Hepatocyte (in vitro differentiated cells): ENCODE data around the gene TMEM238L. TPM values are rescaled to one million over a fixed set of nuclear protein-coding genes. Genes with fewer than 3 reads are reported as not detected.
A peak's percentile ranks its signal among the peaks of the same experiment; 100 is the strongest.
"Not testable (repeated sequence)": the region's sequence is repeated elsewhere in the genome, so short reads cannot be mapped to it uniquely, and the experiment has no call there.

ENCODE experiments used
- DNase-seq: peaks from one replicate; pipeline ENCODE4 v3.0.0-alpha.2; 2016; ENCODE audit warnings: low spot score
- H2AFZ ChIP-seq: fragments of 200-600 bp; sonication (generic); 2 replicates; pipeline ENCODE4 v1.6.0; 2016; ENCODE audit warnings: antibody characterized with exemption, mild to moderate bottlenecking
- H3K27ac ChIP-seq: fragments of 200-600 bp; sonication (generic); 2 replicates; pipeline ENCODE4 v1.5.1; 2016; ENCODE audit warnings: mild to moderate bottlenecking
- H3K27me3 ChIP-seq: fragments of 200-600 bp; sonication (generic); 2 replicates; pipeline ENCODE4 v1.6.1; 2016
- H3K36me3 ChIP-seq: fragments of 200-600 bp; sonication (generic); replicated peaks from 2 replicates; pipeline ENCODE4 v1.5.1; 2016; ENCODE audit warnings: low read depth; ENCODE audit not compliant: insufficient read depth
- H3K4me1 ChIP-seq: fragments of 200-600 bp; sonication (generic); 2 replicates; pipeline ENCODE4 v1.5.1; 2016; ENCODE audit warnings: mild to moderate bottlenecking, moderate library complexity; ENCODE audit not compliant: insufficient read depth
- H3K4me2 ChIP-seq: fragments of 200-600 bp; sonication (generic); 2 replicates; pipeline ENCODE4 v1.6.0; 2016
- H3K4me3 ChIP-seq: fragments of 200-600 bp; sonication (generic); 2 replicates; pipeline ENCODE4 v1.5.1; 2016; ENCODE audit warnings: mild to moderate bottlenecking
- H3K79me2 ChIP-seq: fragments of 200-600 bp; sonication (generic); 2 replicates; pipeline ENCODE4 v1.6.0; 2017; ENCODE audit warnings: mild to moderate bottlenecking
- H3K9me2 ChIP-seq: fragments of 200-600 bp; sonication (generic); replicated peaks from 2 replicates; pipeline ENCODE4 v1.6.0; 2017; ENCODE audit warnings: mild to moderate bottlenecking; ENCODE audit not compliant: insufficient read depth
- H3K9me3 ChIP-seq: fragments of 200-600 bp; sonication (generic); 2 replicates; pipeline ENCODE4 v1.5.1; 2016; ENCODE audit warnings: low read depth, mild to moderate bottlenecking
- H4K20me1 ChIP-seq: fragments of 200-600 bp; sonication (generic); 2 replicates; pipeline ENCODE4 v1.6.0; 2016; ENCODE audit warnings: mild to moderate bottlenecking; ENCODE audit not compliant: insufficient read depth, poor library complexity, severe bottlenecking
- CTCF ChIP-seq: fragments of 200-600 bp; sonication (generic); IDR thresholded peaks from 2 replicates; pipeline ENCODE4 v1.5.1; 2016; ENCODE audit warnings: antibody characterized with exemption, mild to moderate bottlenecking; ENCODE audit not compliant: poor library complexity
- EZH2 ChIP-seq: fragments of 200-600 bp; sonication (generic); IDR thresholded peaks from 2 replicates; pipeline ENCODE4 v1.6.1; 2016; ENCODE audit warnings: antibody characterized with exemption, mild to moderate bottlenecking, borderline replicate concordance
- EZH2phosphoT487 ChIP-seq: fragments of 200-600 bp; sonication (generic); IDR thresholded peaks from one replicate; pipeline ENCODE4 v1.6.1; 2018; ENCODE audit warnings: antibody characterized with exemption, mild to moderate bottlenecking, low read depth, moderate library complexity; ENCODE audit not compliant: unreplicated experiment, severe bottlenecking
- WGBS: methylation state at CpG from one replicate; pipeline ENCODE4 v1.1.6; 2016; ENCODE audit warnings: low lambda C conversion rate; ENCODE audit errors: missing lambda C conversion rate; 5-methylcytosine and 5-hydroxymethylcytosine counted together
- polyA plus RNA-seq: library from polyadenylated mRNA; unstranded; fragments of >200 nt; fragmentation: Nextera tagmentation; extraction: Ambion mirVana; gene quantifications from 2 replicates; pipeline ENCODE4 v1.2.1, GENCODE V29; 2016
- total RNA-seq: library from RNA; depleted of rRNA; stranded (reverse); fragments of >200 nt; gene quantifications from 2 replicates; pipeline ENCODE4 v1.2.3, GENCODE V29; 2014

Gene TMEM238L
- total RNA-seq (1.0 and 1.3 TPM in 2 replicates), polyA plus RNA-seq (1.0 and 1.5 TPM in 2 replicates)

GRCh38 chr17:10803830-10804475, at the start of gene TMEM238L:
Gene TMEM238L, minus strand, starts transcription at chr17:10804099. Its CDS starts 136 bp downstream, at chr17:10803963.
- no peaks in the 10 kb centered on the region for H3K36me3 ChIP-seq
- H4K20me1 ChIP-seq = no peaks in the 10 kb centered on the region
- H3K4me3 ChIP-seq = no peak within 1 kb of the TSS
- no peaks in the 10 kb centered on the region for H3K79me2 ChIP-seq
- H2AFZ ChIP-seq = no peak within 1 kb of the TSS
- H3K27ac ChIP-seq = peak within 1 kb of the TSS; percentile 83
- H3K27me3 ChIP-seq = no peaks in the 10 kb centered on the region
- no peaks in the 10 kb centered on the region for H3K9me2 ChIP-seq
- WGBS = 78% methylated on average over 16 of the region's 16 CpGs
- no peak within 1 kb of the TSS for H3K4me2 ChIP-seq
- DNase-seq = no peak
- peaks cover 9% of the 10 kb centered on the region for H3K4me1 ChIP-seq
- H3K9me3 ChIP-seq = no peaks in the 10 kb centered on the region
- TF ChIP-seq EZH2 (no peak), EZH2phosphoT487 (no peak), CTCF (no peak)

GRCh38 chr17:10846636-10847035, 42.7 kb upstream of the TMEM238L start:
- WGBS = no CpG with 5 or more reads among the region's 6 CpGs
- not testable (repeated sequence) for H3K9me3 ChIP-seq, H3K4me3 ChIP-seq, H3K9me2 ChIP-seq, H3K36me3 ChIP-seq, H4K20me1 ChIP-seq, H3K27me3 ChIP-seq, H2AFZ ChIP-seq, DNase-seq, H3K27ac ChIP-seq, H3K79me2 ChIP-seq, H3K4me1 ChIP-seq, H3K4me2 ChIP-seq

- H3K27ac ChIP-seq = no peak overlapping the region
Measured at GRCh38 chr17:10845388-10845751, 41.5 kb upstream of the TMEM238L start.

More at GRCh38 chr17:10845388-10845751, 41.5 kb upstream of the TMEM238L start:
- no peaks in the 10 kb centered on the region for H3K27me3 ChIP-seq
- 23% methylated on average over 6 of the region's 6 CpGs for WGBS
- TF ChIP-seq EZH2phosphoT487 = no peak
- TF ChIP-seq EZH2 = no peak
- TF ChIP-seq CTCF = no peak
- H2AFZ ChIP-seq = no peak overlapping the region
- H3K9me2 ChIP-seq = no peaks in the 10 kb centered on the region
- peak overlapping the region; percentile 89 for H3K4me2 ChIP-seq
- H3K9me3 ChIP-seq = no peaks in the 10 kb centered on the region
- no peaks in the 10 kb centered on the region for H3K36me3 ChIP-seq
- no peaks in the 10 kb centered on the region for H4K20me1 ChIP-seq
- no peak overlapping the region for H3K4me3 ChIP-seq
- H3K4me1 ChIP-seq = no peaks in the 10 kb centered on the region
- no peak for DNase-seq
- no peaks in the 10 kb centered on the region for H3K79me2 ChIP-seq
